Panc1 (cell line): Measurements from ENCODE around the gene HOXD11. TPM values are rescaled to one million over a fixed set of nuclear protein-coding genes. Genes with fewer than 3 reads are reported as not detected.

ENCODE experiments used
- ATAC-seq: fragments of 200-7000 bp; cut with Tn5 transposase; 2 replicates; pipeline ENCODE4 v1.9.1; 2020; ENCODE audit warnings: mild to moderate bottlenecking, moderate library complexity
- BruUV-seq: library from RNA; stranded (reverse); fragments of 400-500 nt; replicated peaks from 2 replicates; lab custom pipeline; 2021; lab: Mats Ljungman, UMichigan
- CTCF ChIA-PET: fragments of 300-600 bp; sonication (Branson Sonifier 250); formaldehyde crosslinking; loops from one replicate; lab custom pipeline; 2022; ENCODE audit warnings: antibody characterized with exemption; lab: Charles Lee
- POLR2A ChIA-PET: fragments of 300-600 bp; sonication (Branson Sonifier 250); formaldehyde crosslinking; loops from one replicate; lab custom pipeline; 2022; ENCODE audit warnings: antibody characterized with exemption; lab: Charles Lee
- DNase-seq: peaks from one replicate; pipeline ENCODE4 v3.0.0-alpha.2; 2010; ENCODE audit warnings: low read depth, low spot score
- H3K27ac ChIP-seq: 2 replicates; pipeline ENCODE4 v1.5.1; 2011; ENCODE audit warnings: mild to moderate bottlenecking, low read length, inconsistent platforms
- H3K27me3 ChIP-seq: fragments of 200-500 bp; sonication (Bioruptor generic); 2 replicates; pipeline ENCODE4 v1.6.0; 2014; ENCODE audit warnings: low read length, inconsistent platforms; ENCODE audit not compliant: control insufficient read depth, insufficient read depth
- H3K36me3 ChIP-seq: fragments of 200-500 bp; sonication (Bioruptor generic); 2 replicates; pipeline ENCODE4 v1.5.1; 2014; ENCODE audit warnings: inconsistent platforms, mild to moderate bottlenecking, low read length, moderate library complexity; ENCODE audit not compliant: control insufficient read depth, insufficient read depth
- H3K4me1 ChIP-seq: 2 replicates; pipeline ENCODE4 v1.5.1; 2011; ENCODE audit warnings: inconsistent platforms, mild to moderate bottlenecking, low read length, moderate library complexity; ENCODE audit not compliant: control insufficient read depth, insufficient read depth
- H3K4me3 ChIP-seq, 2 experiments: 2 replicates each; pipeline ENCODE4 v1.5.1; 2011 to 2012; ENCODE audit warnings: low read depth in 2 of 2, low read length in 2 of 2, mild to moderate bottlenecking in 2 of 2, inconsistent platforms in 1 of 2, moderate library complexity in 1 of 2
- H3K9me3 ChIP-seq: fragments of 200-500 bp; sonication (Bioruptor generic); 2 replicates; pipeline ENCODE4 v1.5.1; 2014; ENCODE audit warnings: low read depth, mild to moderate bottlenecking, inconsistent platforms, low read length, moderate library complexity; ENCODE audit not compliant: control insufficient read depth, insufficient read depth
- CTCF ChIP-seq: fragments of 450-650 bp; IDR thresholded peaks from 2 replicates; pipeline ENCODE4 v1.5.1; 2017; ENCODE audit warnings: mild to moderate bottlenecking
- POLR2AphosphoS5 ChIP-seq: IDR thresholded peaks from 2 replicates; pipeline ENCODE4 v1.6.1; 2012; ENCODE audit warnings: mild to moderate bottlenecking, low read depth, low read length, moderate library complexity
- REST ChIP-seq, 2 experiments: IDR thresholded peaks; 2 replicates each; pipeline ENCODE4 v1.6.1; 2011 to 2012; ENCODE audit warnings: low read depth in 2 of 2, control low read depth in 1 of 2, low read length in 1 of 2, mild to moderate bottlenecking in 1 of 2, moderate library complexity in 1 of 2; ENCODE audit not compliant: insufficient read depth in 1 of 2
- SIN3A ChIP-seq: IDR thresholded peaks from 2 replicates; pipeline ENCODE4 v1.6.1; 2012; ENCODE audit warnings: low read depth, mild to moderate bottlenecking, low read length, moderate library complexity, borderline replicate concordance; ENCODE audit not compliant: insufficient read depth
- TCF7L2 ChIP-seq: IDR thresholded peaks from 2 replicates; pipeline ENCODE4 v1.6.1; 2011; ENCODE audit warnings: mild to moderate bottlenecking, low read depth, low read length, inconsistent platforms
- in situ Hi-C: cut with HindIII; loops from 2 replicates; pipeline ENCODE4 v1.10.0; 2016; ENCODE audit warnings: low sequenced_read_pairs, low pct_unique_long_range_greater_than_20kb
- intact Hi-C: fragments of 100-400 bp; cut with micrococcal nuclease; formaldehyde crosslinking; loops from one replicate; pipeline ENCODE4 v1.10.0; 2022; ENCODE audit not compliant: unreplicated experiment
- total RNA-seq: library from RNA; stranded (reverse); gene quantifications from one replicate; pipeline ENCODE4 v1.2.1, GENCODE V29; 2021; ENCODE audit not compliant: unreplicated experiment

Gene HOXD11
- total RNA-seq, 1 experiment from 2014 or later = 0.49 TPM

- no TSS peak for BruUV-seq
These were observed 15.8 kb downstream of the HOXD11 start, which contains the start of gene HOXD9 for GRCh38 chr2:176122683-176123410. Gene HOXD9 (plus strand): TSS chr2:176122719. CDS start chr2:176122769, 50 bp downstream.

GRCh38 chr2:176123411-176124109 lies 16.5 kb downstream of the HOXD11 start:
- ChIA-PET CTCF (no interaction called here), POLR2A (no interaction called here)
- Histone ChIP-seq H3K4me3 (peak overlapping the region in 1 of 2 experiments; percentile 33; a peak in 1 of 4 replicates), H3K27ac (no peak overlapping the region), H3K36me3 (no peaks in the 10 kb centered on the region), H3K4me1 (peaks cover 7% of the 10 kb centered on the region), H3K27me3 (no peaks in the 10 kb centered on the region), H3K9me3 (no peaks in the 10 kb centered on the region)
- no peak for DNase-seq
- intact Hi-C loops = loop anchor here (10.0 kb wide), 1 partner anchor 691 kb away; no protein-coding TSS in a partner anchor
- BruUV-seq = no TSS peak
- no peak for TF ChIP-seq CTCF
- TF ChIP-seq POLR2AphosphoS5 = no peak
- TF ChIP-seq REST (IDR thresholded peaks at IDR 0.05; ENCODE audit: insufficient read depth in 1 of 2, low read depth in 2 of 2, low read length in 1 of 2) = no peak
- TF ChIP-seq SIN3A = no peak
- no peak for TF ChIP-seq TCF7L2
- ATAC-seq = no peak
- in situ Hi-C loops = no loop called here

More at GRCh38 chr2:176122683-176123410, 15.8 kb downstream of the HOXD11 start, which contains the start of gene HOXD9:
- peaks cover 7% of the 10 kb centered on the region for H3K4me1 ChIP-seq
- H3K27me3 ChIP-seq = no peaks in the 10 kb centered on the region
- DNase-seq (no peak), ATAC-seq (no peak)
- POLR2A ChIA-PET = no interaction called here
- in situ Hi-C loops = no loop called here
- no peaks in the 10 kb centered on the region for H3K9me3 ChIP-seq
- H3K4me3 ChIP-seq = peak within 1 kb of the TSS in 1 of 2 experiments; percentile 33; a peak in 1 of 4 replicates
- intact Hi-C loops = loop anchor here (10.0 kb wide), 1 partner anchor 692 kb away; no protein-coding TSS in a partner anchor
- no peak for TF ChIP-seq POLR2AphosphoS5
- TF ChIP-seq SIN3A = no peak
- TF ChIP-seq REST (IDR thresholded peaks at IDR 0.05; ENCODE audit: insufficient read depth in 1 of 2, low read depth in 2 of 2, low read length in 1 of 2) = no peak
- CTCF ChIA-PET = no interaction called here
- no peaks in the 10 kb centered on the region for H3K36me3 ChIP-seq
- H3K27ac ChIP-seq = no peak within 1 kb of the TSS
